GM19463 (cell line): ENCODE measurements around the gene FUBP3.

ENCODE experiments used
- ATAC-seq: cut with Tn5 transposase; IDR thresholded peaks from one replicate; pipeline ENCODE4 v1.9.1; 2021; ENCODE audit warnings: mild to moderate bottlenecking, moderate library complexity; ENCODE audit not compliant: unreplicated experiment

Gene FUBP3

GRCh38 chr9:130606887-130607600, 27.7 kb downstream of the FUBP3 start:
- ATAC-seq = no peak

- no peak for ATAC-seq
Observed at GRCh38 chr9:130607640-130608420, 28.5 kb downstream of the FUBP3 start.

GRCh38 chr9:130608554-130609134, 29.3 kb downstream of the FUBP3 start:
- no peak for ATAC-seq

GRCh38 chr9:130609163-130609562, 29.8 kb downstream of the FUBP3 start:
- no peak for ATAC-seq

- ATAC-seq = no peak
Observed at GRCh38 chr9:130610862-130611707, 31.7 kb downstream of the FUBP3 start.

- ATAC-seq = no peak
Observed at GRCh38 chr9:130616451-130616850, 37.1 kb downstream of the FUBP3 start.

- ATAC-seq = no peak
Observed at GRCh38 chr9:130623466-130623865, 44.1 kb downstream of the FUBP3 start.

GRCh38 chr9:130624154-130624553, 44.8 kb downstream of the FUBP3 start:
- no peak for ATAC-seq

- no peak for ATAC-seq
Observed at GRCh38 chr9:130626249-130626996, 47.0 kb downstream of the FUBP3 start.

- no peak for ATAC-seq
Observed at GRCh38 chr9:130627051-130627450, 47.7 kb downstream of the FUBP3 start.

GRCh38 chr9:130627896-130628792, 48.8 kb downstream of the FUBP3 start:
- no peak for ATAC-seq

- no peak for ATAC-seq
Observed at GRCh38 chr9:130629443-130630070, 50.2 kb downstream of the FUBP3 start.

GRCh38 chr9:130630071-130630450, 50.7 kb downstream of the FUBP3 start:
- ATAC-seq = no peak

GRCh38 chr9:130630506-130631330, 51.3 kb downstream of the FUBP3 start:
- ATAC-seq = no peak

GRCh38 chr9:130631331-130632080, 52.1 kb downstream of the FUBP3 start:
- no peak for ATAC-seq

- no peak for ATAC-seq
Observed at GRCh38 chr9:130632081-130632710, 52.8 kb downstream of the FUBP3 start.

GRCh38 chr9:130632841-130633240, 53.5 kb downstream of the FUBP3 start:
- ATAC-seq = no peak
